Measurements from ENCODE around the gene THYN1.

The THYN1 gene

GRCh38 chr11:134248910-134249480 is 4.2 kb downstream of the THYN1 start:
- 93 to 95% methylated on average over 7 of the region's 7 CpGs for WGBS, 2 experiments
- Histone ChIP-seq H3K4me1 (ENCODE audit: control insufficient read depth, insufficient read depth, low read length) (peaks cover under 1% of the 10 kb centered on the region), H3K36me3 (ENCODE audit: control insufficient read depth, insufficient read depth, low read length) (peaks cover 36% of the 10 kb centered on the region), H3K27me3 (ENCODE audit: control insufficient read depth, insufficient read depth, low read length, poor library complexity, severe bottlenecking) (no peaks in the 10 kb centered on the region), H3K27ac (ENCODE audit: insufficient read depth, low read depth, low read length, poor library complexity, severe bottlenecking) (no peak overlapping the region), H3K9me3 (ENCODE audit: control insufficient read depth, low read length) (no peaks in the 10 kb centered on the region), H3K4me3 (ENCODE audit: insufficient read depth, low read depth, low read length) (no peak overlapping the region)

GRCh38 chr11:134246678-134247077 is 6.5 kb downstream of the THYN1 start:
- 83 to 94% methylated on average over 1 to 4 of the region's 4 CpGs for WGBS, 2 experiments
- H3K9me3 ChIP-seq (ENCODE audit: control insufficient read depth, low read length), result no peaks in the 10 kb centered on the region
- no peaks in the 10 kb centered on the region for H3K4me1 ChIP-seq (ENCODE audit: control insufficient read depth, insufficient read depth, low read length)
- no peak overlapping the region for H3K4me3 ChIP-seq (ENCODE audit: insufficient read depth, low read depth, low read length)
- peaks cover 36% of the 10 kb centered on the region for H3K36me3 ChIP-seq (ENCODE audit: control insufficient read depth, insufficient read depth, low read length)
- no peaks in the 10 kb centered on the region for H3K27me3 ChIP-seq (ENCODE audit: control insufficient read depth, insufficient read depth, low read length, poor library complexity, severe bottlenecking)
- no peak overlapping the region for H3K27ac ChIP-seq (ENCODE audit: insufficient read depth, low read depth, low read length, poor library complexity, severe bottlenecking)

DNA sequence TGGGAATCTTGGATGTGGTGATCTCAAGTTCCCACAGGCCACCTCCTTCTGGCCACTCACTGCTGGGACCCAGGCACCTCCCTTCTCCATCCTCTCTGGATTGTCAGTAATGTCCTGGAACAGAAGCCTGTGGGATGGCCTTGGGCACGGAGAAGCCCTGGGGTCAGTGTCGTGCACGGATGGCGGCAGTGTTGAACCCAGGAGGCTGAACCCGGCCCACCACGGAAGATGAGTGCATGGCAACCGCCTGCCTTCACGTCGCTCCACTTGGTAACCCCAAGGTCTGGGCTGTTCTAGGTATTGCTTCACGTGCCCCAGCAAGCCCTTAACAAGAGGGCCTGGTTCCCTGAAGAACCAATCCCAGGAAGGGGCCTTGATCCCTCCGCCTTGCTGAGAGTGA is 7.1 kb downstream of the THYN1 start:
- H3K27me3 ChIP-seq (ENCODE audit: control insufficient read depth, insufficient read depth, low read length, poor library complexity, severe bottlenecking), result no peaks in the 10 kb centered on the region
- 90 to 91% methylated on average over 11 of the region's 11 CpGs for WGBS, 2 experiments
- no peaks in the 10 kb centered on the region for H3K9me3 ChIP-seq (ENCODE audit: control insufficient read depth, low read length)
- peaks cover 36% of the 10 kb centered on the region for H3K36me3 ChIP-seq (ENCODE audit: control insufficient read depth, insufficient read depth, low read length)
- no peak overlapping the region for H3K27ac ChIP-seq (ENCODE audit: insufficient read depth, low read depth, low read length, poor library complexity, severe bottlenecking)
- H3K4me1 ChIP-seq (ENCODE audit: control insufficient read depth, insufficient read depth, low read length), result no peaks in the 10 kb centered on the region
- H3K4me3 ChIP-seq (ENCODE audit: insufficient read depth, low read depth, low read length), result no peak overlapping the region

DNA sequence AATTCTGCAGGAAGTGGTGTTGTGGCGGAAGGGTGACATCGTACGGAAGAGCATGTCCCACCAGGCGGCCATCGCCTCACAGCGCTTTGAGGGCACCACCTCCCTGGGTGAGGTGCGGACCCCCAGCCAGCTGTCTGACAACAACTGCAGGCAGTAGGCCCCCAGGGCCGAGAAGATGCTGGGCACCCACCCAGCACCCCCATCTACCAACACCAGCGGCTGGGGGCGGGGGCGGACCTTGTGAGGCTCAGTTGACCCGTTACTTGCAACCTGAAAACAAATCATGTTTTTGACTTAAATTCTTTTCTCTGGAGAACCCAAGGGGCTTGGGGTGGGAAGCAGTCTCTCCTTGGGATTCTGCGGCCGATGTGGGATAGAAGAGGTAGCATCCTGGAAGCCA is 7.7 kb downstream of the THYN1 start:
- whole genome bisulfite sequencing, 2 experiments, result 94 to 97% methylated on average over 14 of the region's 14 CpGs
- H3K36me3 ChIP-seq (ENCODE audit: control insufficient read depth, insufficient read depth, low read length), result peaks cover 30% of the 10 kb centered on the region
- no peaks in the 10 kb centered on the region for H3K4me1 ChIP-seq (ENCODE audit: control insufficient read depth, insufficient read depth, low read length)
- H3K27ac ChIP-seq (ENCODE audit: insufficient read depth, low read depth, low read length, poor library complexity, severe bottlenecking), result no peak overlapping the region
- H3K4me3 ChIP-seq (ENCODE audit: insufficient read depth, low read depth, low read length), result no peak overlapping the region
- H3K9me3 ChIP-seq (ENCODE audit: control insufficient read depth, low read length), result no peaks in the 10 kb centered on the region
- no peaks in the 10 kb centered on the region for H3K27me3 ChIP-seq (ENCODE audit: control insufficient read depth, insufficient read depth, low read length, poor library complexity, severe bottlenecking)

DNA sequence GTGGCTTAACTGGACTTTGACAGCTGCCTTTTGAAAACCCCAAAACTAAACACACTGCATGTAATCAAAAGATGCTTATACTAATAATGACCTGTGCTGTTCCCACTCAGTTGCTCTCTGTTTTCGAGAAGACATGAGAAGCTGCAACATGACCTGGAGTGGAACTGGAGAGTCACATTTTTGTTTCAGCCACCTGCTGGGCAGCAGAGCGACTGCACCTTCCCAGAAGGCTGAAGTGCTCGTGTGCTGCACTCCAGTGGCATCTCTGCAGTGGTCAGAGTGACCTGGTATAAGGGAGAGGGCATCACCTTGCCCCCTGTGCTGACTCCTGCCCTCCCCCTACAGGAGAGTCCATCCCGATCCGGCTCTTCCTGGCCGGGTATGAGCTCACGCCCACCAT is 8.6 kb downstream of the THYN1 start:
- no peak overlapping the region for H3K27ac ChIP-seq (ENCODE audit: insufficient read depth, low read depth, low read length, poor library complexity, severe bottlenecking)
- peaks cover 25% of the 10 kb centered on the region for H3K36me3 ChIP-seq (ENCODE audit: control insufficient read depth, insufficient read depth, low read length)
- 68 to 79% methylated on average over 7 of the region's 7 CpGs for WGBS, 2 experiments
- no peak overlapping the region for H3K4me3 ChIP-seq (ENCODE audit: insufficient read depth, low read depth, low read length)
- no peaks in the 10 kb centered on the region for H3K4me1 ChIP-seq (ENCODE audit: control insufficient read depth, insufficient read depth, low read length)
- no peaks in the 10 kb centered on the region for H3K27me3 ChIP-seq (ENCODE audit: control insufficient read depth, insufficient read depth, low read length, poor library complexity, severe bottlenecking)
- H3K9me3 ChIP-seq (ENCODE audit: control insufficient read depth, low read length), result no peaks in the 10 kb centered on the region

DNA sequence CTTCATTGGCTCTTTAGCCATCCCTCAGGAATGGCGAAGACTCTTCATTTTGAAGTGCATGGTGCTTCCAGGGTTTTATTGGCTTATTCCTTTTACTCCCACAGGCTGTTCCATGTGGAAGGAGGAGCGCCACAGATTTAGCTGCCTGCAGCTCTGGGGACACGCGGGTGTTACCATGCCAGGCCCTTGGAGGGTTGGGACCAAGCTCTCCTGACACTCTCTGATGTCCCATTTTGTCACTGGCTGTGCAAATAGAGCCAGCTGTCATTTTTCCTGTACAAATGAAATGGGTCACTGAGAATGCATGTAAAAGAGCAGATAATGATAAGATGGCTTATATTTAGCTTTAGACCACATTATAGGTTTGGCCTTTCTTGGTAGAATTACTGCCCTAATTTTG is 9.2 kb downstream of the THYN1 start:
- Histone ChIP-seq H3K9me3 (ENCODE audit: control insufficient read depth, low read length) (no peaks in the 10 kb centered on the region), H3K4me3 (ENCODE audit: insufficient read depth, low read depth, low read length) (no peak overlapping the region), H3K36me3 (ENCODE audit: control insufficient read depth, insufficient read depth, low read length) (peaks cover 18% of the 10 kb centered on the region), H3K27me3 (ENCODE audit: control insufficient read depth, insufficient read depth, low read length, poor library complexity, severe bottlenecking) (no peaks in the 10 kb centered on the region), H3K27ac (ENCODE audit: insufficient read depth, low read depth, low read length, poor library complexity, severe bottlenecking) (no peak overlapping the region), H3K4me1 (ENCODE audit: control insufficient read depth, insufficient read depth, low read length) (no peaks in the 10 kb centered on the region)
- WGBS, 2 experiments, result 91 to 95% methylated on average over 4 of the region's 4 CpGs

GRCh38 chr11:134242376-134242775 is 10.8 kb downstream of the THYN1 start:
- Histone ChIP-seq H3K36me3 (ENCODE audit: control insufficient read depth, insufficient read depth, low read length) (peaks cover 4% of the 10 kb centered on the region), H3K27me3 (ENCODE audit: control insufficient read depth, insufficient read depth, low read length, poor library complexity, severe bottlenecking) (no peaks in the 10 kb centered on the region), H3K27ac (ENCODE audit: insufficient read depth, low read depth, low read length, poor library complexity, severe bottlenecking) (no peak overlapping the region), H3K9me3 (ENCODE audit: control insufficient read depth, low read length) (no peaks in the 10 kb centered on the region), H3K4me1 (ENCODE audit: control insufficient read depth, insufficient read depth, low read length) (no peaks in the 10 kb centered on the region), H3K4me3 (ENCODE audit: insufficient read depth, low read depth, low read length) (no peak overlapping the region)
- WGBS, 2 experiments, result 91 to 92% methylated on average over 8 to 9 of the region's 9 CpGs

DNA sequence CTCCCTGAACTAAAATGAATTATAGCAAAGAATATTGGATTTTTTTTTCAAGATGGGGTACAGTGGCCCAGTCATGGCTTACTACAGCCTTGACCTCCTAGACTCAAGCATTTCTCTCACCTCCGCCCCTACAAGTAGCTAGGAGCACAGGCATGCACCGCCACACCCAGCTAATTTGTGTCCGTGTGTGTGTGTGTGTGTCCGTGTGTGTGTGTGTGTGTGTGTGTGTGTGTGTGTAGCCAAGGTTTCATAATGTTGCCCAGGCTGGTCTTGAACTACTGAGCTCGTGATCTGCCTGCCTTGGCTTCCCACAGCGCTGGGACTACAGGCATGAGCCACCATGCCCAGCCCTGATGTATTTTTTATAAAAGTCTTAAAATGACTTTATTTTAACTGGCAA is 12.6 kb downstream of the THYN1 start:
- Histone ChIP-seq H3K36me3 (ENCODE audit: control insufficient read depth, insufficient read depth, low read length) (no peaks in the 10 kb centered on the region), H3K9me3 (ENCODE audit: control insufficient read depth, low read length) (no peaks in the 10 kb centered on the region), H3K4me1 (ENCODE audit: control insufficient read depth, insufficient read depth, low read length) (no peaks in the 10 kb centered on the region), H3K27ac (ENCODE audit: insufficient read depth, low read depth, low read length, poor library complexity, severe bottlenecking) (no peak overlapping the region), H3K27me3 (ENCODE audit: control insufficient read depth, insufficient read depth, low read length, poor library complexity, severe bottlenecking) (no peaks in the 10 kb centered on the region), H3K4me3 (ENCODE audit: insufficient read depth, low read depth, low read length) (no peak overlapping the region)
- 75 to 77% methylated on average over 6 of the region's 6 CpGs for WGBS, 2 experiments

- 93 to 95% methylated on average over 5 of the region's 5 CpGs for WGBS, 2 experiments
- H3K36me3 ChIP-seq (ENCODE audit: control insufficient read depth, insufficient read depth, low read length), result no peaks in the 10 kb centered on the region
- H3K4me3 ChIP-seq (ENCODE audit: insufficient read depth, low read depth, low read length), result no peak overlapping the region
- H3K4me1 ChIP-seq (ENCODE audit: control insufficient read depth, insufficient read depth, low read length), result no peaks in the 10 kb centered on the region
- H3K27me3 ChIP-seq (ENCODE audit: control insufficient read depth, insufficient read depth, low read length, poor library complexity, severe bottlenecking), result no peaks in the 10 kb centered on the region
- H3K9me3 ChIP-seq (ENCODE audit: control insufficient read depth, low read length), result no peaks in the 10 kb centered on the region
- no peak overlapping the region for H3K27ac ChIP-seq (ENCODE audit: insufficient read depth, low read depth, low read length, poor library complexity, severe bottlenecking)
Measured at GRCh38 chr11:134238956-134239355, 14.2 kb downstream of the THYN1 start.

- Histone ChIP-seq H3K9me3 (ENCODE audit: control insufficient read depth, low read length) (no peaks in the 10 kb centered on the region), H3K4me1 (ENCODE audit: control insufficient read depth, insufficient read depth, low read length) (no peaks in the 10 kb centered on the region), H3K27me3 (ENCODE audit: control insufficient read depth, insufficient read depth, low read length, poor library complexity, severe bottlenecking) (no peaks in the 10 kb centered on the region), H3K4me3 (ENCODE audit: insufficient read depth, low read depth, low read length) (no peak overlapping the region), H3K36me3 (ENCODE audit: control insufficient read depth, insufficient read depth, low read length) (no peaks in the 10 kb centered on the region), H3K27ac (ENCODE audit: insufficient read depth, low read depth, low read length, poor library complexity, severe bottlenecking) (no peak overlapping the region)
- 94 to 95% methylated on average over 11 of the region's 11 CpGs for WGBS, 2 experiments
Measured at GRCh38 chr11:134237557-134237922, 15.6 kb downstream of the THYN1 start.

Measured in ectodermal cell (in vitro differentiated cells).